ENCODE data around the gene S100A8.

Gene S100A8

DNA sequence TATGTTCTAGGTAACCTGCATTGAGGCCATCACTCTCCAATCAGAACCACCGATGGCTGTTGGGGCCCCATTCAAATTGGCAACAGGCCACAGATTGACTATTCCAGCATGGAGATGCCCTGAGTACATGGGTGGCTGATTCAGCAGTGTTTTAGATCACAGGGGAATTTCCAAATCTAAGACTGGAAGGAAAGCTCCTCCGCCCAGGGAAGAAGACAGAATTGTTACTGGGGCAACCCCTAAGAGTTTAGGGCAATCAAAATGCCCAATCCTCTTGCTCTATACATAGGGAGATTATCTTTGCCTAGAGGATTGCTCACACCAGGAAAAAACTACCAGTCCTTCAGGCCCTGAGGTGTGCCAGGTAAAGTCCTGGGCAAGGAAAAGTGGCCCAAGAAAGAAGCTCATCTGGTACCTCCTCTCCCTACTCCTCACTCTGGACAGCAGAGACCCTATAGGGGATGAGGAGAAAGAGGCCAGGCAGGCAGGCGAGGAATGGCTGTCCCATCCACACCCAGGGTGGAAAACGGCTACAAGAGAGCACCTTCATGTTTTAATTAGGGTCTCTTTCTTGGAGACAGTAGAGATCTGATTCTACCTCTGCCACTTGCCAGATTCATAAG is 5.8 kb downstream of the S100A8 start:
- Mint-ChIP-seq H3K27ac (no peak overlapping the region), H3K4me1 (no peaks in the 10 kb centered on the region), H3K27me3 (ENCODE audit: low read depth) (peaks cover 13% of the 10 kb centered on the region), H3K9me3 (peaks cover 18% of the 10 kb centered on the region), H3K36me3 (ENCODE audit: low read depth) (no peaks in the 10 kb centered on the region), H3K4me3 (no peak overlapping the region)
- no peak for TF ChIP-seq CTCF (IDR thresholded peaks at IDR 0.05; ENCODE audit: unreplicated experiment in 3 of 3)

- TF ChIP-seq CTCF (IDR thresholded peaks at IDR 0.05; ENCODE audit: unreplicated experiment in 3 of 3): no peak
- H3K27ac Mint-ChIP-seq: no peak overlapping the region
- H3K36me3 Mint-ChIP-seq (ENCODE audit: low read depth): no peaks in the 10 kb centered on the region
- H3K4me3 Mint-ChIP-seq: no peak overlapping the region
- no peaks in the 10 kb centered on the region for H3K4me1 Mint-ChIP-seq
- H3K27me3 Mint-ChIP-seq (ENCODE audit: low read depth): peaks cover 3% of the 10 kb centered on the region
- H3K9me3 Mint-ChIP-seq: peaks cover 18% of the 10 kb centered on the region
Observed at GRCh38 chr1:153380711-153381110, 10.2 kb downstream of the S100A8 start.

- no peaks in the 10 kb centered on the region for H3K36me3 Mint-ChIP-seq (ENCODE audit: low read depth)
- no peak overlapping the region for H3K27ac Mint-ChIP-seq
- no peak for TF ChIP-seq CTCF (IDR thresholded peaks at IDR 0.05; ENCODE audit: unreplicated experiment in 3 of 3)
Observed at GRCh38 chr1:153379591-153379990, 11.3 kb downstream of the S100A8 start.

GRCh38 chr1:153375511-153375910 is 15.4 kb downstream of the S100A8 start, which contains the start of gene S100A12:
Gene S100A12 (minus strand): TSS chr1:153375621. CDS start chr1:153374592, 1,029 bp downstream.
- Mint-ChIP-seq H3K4me1 (no peaks in the 10 kb centered on the region), H3K27ac (no peak within 1 kb of the TSS), H3K36me3 (ENCODE audit: low read depth) (no peaks in the 10 kb centered on the region), H3K4me3 (no peak within 1 kb of the TSS), H3K9me3 (no peaks in the 10 kb centered on the region), H3K27me3 (ENCODE audit: low read depth) (peaks cover 21% of the 10 kb centered on the region)
- no peak for TF ChIP-seq CTCF (IDR thresholded peaks at IDR 0.05; ENCODE audit: unreplicated experiment in 3 of 3)

More at GRCh38 chr1:153379591-153379990, 11.3 kb downstream of the S100A8 start:
- no peaks in the 10 kb centered on the region for H3K4me1 Mint-ChIP-seq
- no peak overlapping the region for H3K4me3 Mint-ChIP-seq
- peaks cover 18% of the 10 kb centered on the region for H3K9me3 Mint-ChIP-seq
- peaks cover 11% of the 10 kb centered on the region for H3K27me3 Mint-ChIP-seq (ENCODE audit: low read depth)

DNA sequence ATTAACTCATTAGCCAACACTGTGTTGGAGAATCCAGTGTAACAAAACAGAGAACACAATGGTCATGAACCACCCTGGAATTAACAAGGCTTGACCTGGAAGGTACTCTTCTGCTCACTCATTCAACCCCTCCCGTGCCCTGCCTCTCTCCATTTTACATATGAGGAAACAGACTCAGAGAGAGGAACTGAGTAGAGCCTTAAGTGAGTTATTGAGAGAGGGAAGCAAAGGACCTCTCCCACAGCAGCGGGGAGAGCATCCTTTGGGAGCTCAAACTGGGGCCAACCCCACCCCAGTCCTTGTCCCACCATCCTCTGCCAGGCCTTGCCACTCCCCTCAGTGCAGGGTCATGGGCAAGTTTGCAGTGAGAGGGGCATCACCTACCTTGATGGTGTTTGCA is 16.8 kb downstream of the S100A8 start:
- TF ChIP-seq CTCF (IDR thresholded peaks at IDR 0.05; ENCODE audit: unreplicated experiment in 3 of 3): no peak
- Mint-ChIP-seq H3K4me3 (no peak overlapping the region), H3K36me3 (ENCODE audit: low read depth) (no peaks in the 10 kb centered on the region), H3K9me3 (no peaks in the 10 kb centered on the region), H3K27me3 (ENCODE audit: low read depth) (peaks cover 21% of the 10 kb centered on the region), H3K27ac (no peak overlapping the region), H3K4me1 (no peaks in the 10 kb centered on the region)

DNA sequence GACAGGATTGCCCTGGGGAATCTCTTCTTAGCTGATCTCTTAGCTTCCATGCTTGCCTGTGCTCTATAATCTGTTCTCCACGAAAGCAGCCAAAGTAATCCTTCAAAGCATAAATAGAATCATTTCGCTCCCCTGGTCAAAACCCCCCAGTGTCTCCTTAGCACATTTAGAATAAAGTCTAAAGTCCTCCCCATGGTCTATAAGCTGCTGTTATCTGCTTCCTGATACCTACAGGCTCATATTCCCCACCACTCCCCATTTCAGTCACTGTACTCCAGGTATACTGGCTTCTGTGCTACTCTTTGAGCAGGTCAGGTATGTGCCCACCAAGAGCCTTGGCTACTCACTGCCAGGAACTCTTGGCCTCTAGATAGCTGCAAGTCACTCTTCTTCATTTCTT is 18.3 kb downstream of the S100A8 start:
- no peak overlapping the region for H3K4me3 Mint-ChIP-seq
- no peak overlapping the region for H3K27ac Mint-ChIP-seq
- peaks cover 21% of the 10 kb centered on the region for H3K27me3 Mint-ChIP-seq (ENCODE audit: low read depth)
- TF ChIP-seq CTCF (IDR thresholded peaks at IDR 0.05; ENCODE audit: unreplicated experiment in 3 of 3): no peak
- H3K36me3 Mint-ChIP-seq (ENCODE audit: low read depth): no peaks in the 10 kb centered on the region
- no peaks in the 10 kb centered on the region for H3K9me3 Mint-ChIP-seq
- H3K4me1 Mint-ChIP-seq: no peaks in the 10 kb centered on the region

Data from nephron (organoid).